ENCODE data around the gene RNF213.

The RNF213 gene

DNA sequence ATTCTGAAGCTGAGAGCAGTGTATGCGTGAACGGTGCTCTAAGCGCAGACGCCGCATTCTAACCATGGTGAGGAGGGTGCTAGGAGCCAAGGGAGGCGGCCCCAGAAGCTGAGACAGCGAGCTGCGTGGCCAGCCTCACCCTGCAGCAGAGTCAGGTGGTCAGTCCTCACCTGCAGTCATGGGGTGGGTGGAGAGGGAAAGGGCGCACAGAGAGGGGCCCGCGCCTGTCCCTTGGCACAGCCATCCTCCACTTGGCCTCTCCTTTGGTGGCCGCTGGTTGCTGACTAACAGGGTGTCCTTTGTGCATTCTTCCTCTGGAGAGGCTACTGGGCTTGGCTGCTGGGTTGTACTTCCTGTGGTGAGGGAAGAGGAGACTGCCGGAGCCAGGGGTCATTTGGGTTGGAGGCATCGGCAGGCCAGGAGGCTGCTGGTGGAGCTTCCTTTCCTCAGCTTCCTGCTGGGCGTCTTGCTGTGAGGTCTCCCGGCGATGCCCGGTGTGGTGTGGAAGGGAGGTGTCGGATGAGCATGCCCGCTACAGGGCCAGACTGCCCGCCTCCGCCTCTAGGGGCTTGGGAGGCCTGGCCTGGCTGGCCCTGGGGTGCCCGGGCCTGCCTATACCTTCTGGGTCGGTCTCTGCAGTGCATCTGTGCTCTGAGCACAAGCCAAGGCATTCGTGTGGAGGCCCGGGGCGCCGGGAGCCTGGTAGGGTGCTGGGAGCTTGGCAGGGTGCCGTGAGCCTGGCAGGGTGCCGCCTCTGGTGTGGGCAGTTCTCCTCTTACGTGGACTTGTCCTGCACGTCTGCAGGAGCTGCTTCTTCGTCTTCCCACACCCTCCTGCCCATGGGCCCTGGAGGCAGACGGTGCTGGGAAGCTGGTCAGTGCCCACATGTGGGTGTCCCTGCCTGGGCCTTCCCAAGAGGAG, 17.4 kb downstream of the RNF213 start:
- TF ChIP-seq, protein P1, sequence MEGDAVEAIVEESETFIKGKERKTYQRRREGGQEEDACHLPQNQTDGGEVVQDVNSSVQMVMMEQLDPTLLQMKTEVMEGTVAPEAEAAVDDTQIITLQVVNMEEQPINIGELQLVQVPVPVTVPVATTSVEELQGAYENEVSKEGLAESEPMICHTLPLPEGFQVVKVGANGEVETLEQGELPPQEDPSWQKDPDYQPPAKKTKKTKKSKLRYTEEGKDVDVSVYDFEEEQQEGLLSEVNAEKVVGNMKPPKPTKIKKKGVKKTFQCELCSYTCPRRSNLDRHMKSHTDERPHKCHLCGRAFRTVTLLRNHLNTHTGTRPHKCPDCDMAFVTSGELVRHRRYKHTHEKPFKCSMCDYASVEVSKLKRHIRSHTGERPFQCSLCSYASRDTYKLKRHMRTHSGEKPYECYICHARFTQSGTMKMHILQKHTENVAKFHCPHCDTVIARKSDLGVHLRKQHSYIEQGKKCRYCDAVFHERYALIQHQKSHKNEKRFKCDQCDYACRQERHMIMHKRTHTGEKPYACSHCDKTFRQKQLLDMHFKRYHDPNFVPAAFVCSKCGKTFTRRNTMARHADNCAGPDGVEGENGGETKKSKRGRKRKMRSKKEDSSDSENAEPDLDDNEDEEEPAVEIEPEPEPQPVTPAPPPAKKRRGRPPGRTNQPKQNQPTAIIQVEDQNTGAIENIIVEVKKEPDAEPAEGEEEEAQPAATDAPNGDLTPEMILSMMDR (conservative IDR thresholded peaks at IDR 0.05; ENCODE audit: control insufficient read depth, insufficient read depth, low read depth, low read length), result no peak
- no peak overlapping the region for H3K4me3 ChIP-seq (ENCODE audit: control insufficient read depth, low read depth, low read length)
- no peak for DNase-seq (ENCODE audit: low read depth)

DNA sequence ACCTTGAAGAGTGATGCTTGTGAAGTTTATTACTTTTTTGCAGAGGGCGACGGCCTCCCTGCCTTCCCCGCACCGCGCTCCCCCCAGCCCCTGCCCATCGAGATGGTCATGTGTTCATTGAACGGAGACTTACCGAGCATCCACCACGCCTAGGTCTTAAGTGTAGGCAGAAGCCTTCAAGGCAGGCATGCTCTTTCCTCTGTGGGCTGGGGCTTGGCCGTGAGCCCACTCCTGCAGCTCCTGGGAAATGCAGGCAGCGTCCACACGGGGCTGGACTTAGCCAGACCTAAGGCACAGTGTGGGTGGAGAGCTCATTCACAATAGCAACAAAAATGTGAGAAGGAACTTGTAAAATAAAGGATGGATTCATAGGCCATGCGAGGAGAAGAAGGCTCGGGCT, 19.2 kb downstream of the RNF213 start:
- no peak overlapping the region for H3K4me3 ChIP-seq (ENCODE audit: control insufficient read depth, low read depth, low read length)
- peak; percentile 92 for DNase-seq (ENCODE audit: low read depth)
- TF ChIP-seq, protein P1 (conservative IDR thresholded peaks at IDR 0.05; ENCODE audit: control insufficient read depth, insufficient read depth, low read depth, low read length), result peak; percentile 13

DNA sequence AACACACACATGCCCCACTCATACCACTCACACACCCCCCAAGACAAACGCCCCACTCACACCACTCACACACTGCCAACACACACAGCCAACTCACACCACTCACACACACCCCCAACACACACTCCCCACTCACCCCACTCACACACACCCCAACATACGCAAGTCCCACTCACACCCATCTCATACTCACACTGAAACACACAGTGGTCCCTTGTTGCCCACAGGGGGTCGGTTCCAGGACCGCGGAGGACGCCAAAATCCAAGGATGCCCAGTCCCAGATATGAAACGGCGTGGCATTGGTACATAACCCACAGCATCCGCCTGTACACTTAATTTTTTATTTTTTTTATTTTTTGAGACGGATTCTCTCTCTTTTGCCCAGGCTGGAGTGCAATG, 20.9 kb downstream of the RNF213 start:
- TF ChIP-seq, protein P1 (conservative IDR thresholded peaks at IDR 0.05; ENCODE audit: control insufficient read depth, insufficient read depth, low read depth, low read length), result no peak
- no peak overlapping the region for H3K4me3 ChIP-seq (ENCODE audit: control insufficient read depth, low read depth, low read length)
- no peak for DNase-seq (ENCODE audit: low read depth)

DNA sequence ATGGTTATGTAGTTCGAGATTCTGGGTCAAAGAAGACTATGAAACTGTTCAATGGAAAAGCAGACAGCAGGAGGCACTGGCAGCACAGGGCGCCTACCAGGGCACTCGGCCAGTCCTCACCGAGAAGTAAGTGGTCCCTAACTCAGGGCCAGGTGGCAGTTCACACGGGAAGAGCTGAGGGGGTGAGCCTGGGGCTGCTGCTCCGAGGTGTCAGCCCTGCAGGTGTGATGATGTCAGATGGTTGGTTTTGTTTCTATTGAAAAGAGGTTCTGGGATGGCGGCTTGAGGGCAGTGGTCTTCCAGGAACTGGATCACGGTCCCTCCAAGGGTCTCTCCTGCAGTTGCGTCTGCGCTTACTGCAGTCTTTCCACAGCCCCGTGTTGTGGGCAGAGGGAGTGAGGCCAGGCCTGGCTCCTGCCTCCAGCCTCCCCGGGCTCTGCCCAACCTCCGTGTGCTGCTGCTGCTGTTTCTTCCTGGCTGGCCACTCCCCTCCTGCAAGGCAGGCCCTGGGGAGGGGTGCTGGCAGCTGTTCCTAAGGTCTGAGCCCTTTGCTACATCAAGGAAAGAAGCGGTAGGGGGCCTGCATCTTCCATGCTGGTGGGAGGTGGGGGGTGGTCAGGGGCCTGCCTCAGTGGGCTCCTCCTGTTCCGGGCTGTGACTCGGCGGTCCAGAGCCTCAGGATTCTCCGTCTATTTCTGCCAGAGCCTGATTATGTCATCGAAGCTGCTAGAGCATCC, 22.6 kb downstream of the RNF213 start:
- no peak overlapping the region for H3K4me3 ChIP-seq (ENCODE audit: control insufficient read depth, low read depth, low read length)
- TF ChIP-seq, protein P1 (conservative IDR thresholded peaks at IDR 0.05; ENCODE audit: control insufficient read depth, insufficient read depth, low read depth, low read length), result no peak
- DNase-seq (ENCODE audit: low read depth), result no peak

DNA sequence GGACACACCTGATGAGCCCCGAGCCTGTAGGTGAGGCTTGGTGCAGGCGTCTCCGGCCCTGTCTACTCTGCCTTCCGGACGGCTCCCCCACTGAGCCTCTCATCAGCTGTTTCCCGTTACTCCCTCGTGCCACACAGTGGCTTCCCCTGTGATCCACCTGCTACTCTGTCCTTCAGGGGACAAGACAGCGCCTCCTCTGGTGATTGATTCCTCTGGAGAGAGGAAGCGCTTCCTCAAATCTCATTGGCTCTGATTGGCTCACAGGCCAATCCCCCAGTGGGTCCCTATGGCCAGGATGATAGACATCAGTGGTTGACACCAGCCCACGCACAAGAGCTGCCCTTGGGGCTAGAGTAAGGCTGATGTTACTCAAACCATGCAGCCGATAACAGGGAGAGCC, 24.0 kb downstream of the RNF213 start:
- H3K4me3 ChIP-seq (ENCODE audit: control insufficient read depth, low read depth, low read length), result no peak overlapping the region
- TF ChIP-seq, protein P1 (conservative IDR thresholded peaks at IDR 0.05; ENCODE audit: control insufficient read depth, insufficient read depth, low read depth, low read length), result peak; percentile 6
- no peak for DNase-seq (ENCODE audit: low read depth)

DNA sequence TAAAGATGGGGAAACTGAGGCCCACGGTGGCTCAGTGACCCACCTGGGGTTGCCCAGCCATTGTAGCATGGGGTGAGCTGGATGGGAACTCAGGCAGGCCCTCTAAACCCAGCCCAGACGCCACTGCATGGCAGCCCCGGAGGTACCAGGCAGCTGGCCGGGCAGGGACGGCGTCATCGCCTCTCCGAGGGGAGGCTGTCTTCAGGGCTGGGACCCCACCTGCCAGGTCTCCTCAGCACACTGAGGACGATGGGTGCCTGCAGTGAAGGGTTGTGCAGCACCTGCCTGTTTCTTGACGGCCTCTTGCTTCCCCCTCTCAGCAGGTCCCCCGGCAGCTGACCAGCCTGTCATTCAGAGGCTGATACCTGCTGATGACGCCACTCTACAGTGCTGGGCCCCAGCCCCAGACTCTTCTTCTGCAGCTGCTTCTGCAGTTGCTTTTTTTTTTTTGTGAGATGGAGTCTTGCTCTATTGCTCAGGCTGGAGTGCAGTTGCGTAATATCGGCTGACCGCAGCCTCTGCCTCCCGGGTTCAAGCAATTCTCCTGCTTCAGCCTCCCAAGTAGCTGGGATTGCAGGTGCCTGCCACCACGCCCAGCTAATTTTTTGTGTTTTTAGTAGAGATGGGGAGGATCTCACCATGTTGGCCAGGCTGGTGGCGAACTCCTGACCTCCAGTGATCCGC, 24.7 kb downstream of the RNF213 start:
- no peak for DNase-seq (ENCODE audit: low read depth)
- TF ChIP-seq, protein P1 (conservative IDR thresholded peaks at IDR 0.05; ENCODE audit: control insufficient read depth, insufficient read depth, low read depth, low read length), result no peak
- no peak overlapping the region for H3K4me3 ChIP-seq (ENCODE audit: control insufficient read depth, low read depth, low read length)
